ENCODE data around the gene FOXR1.
A peak's percentile ranks its signal among the peaks of the same experiment; 100 is the strongest.

GRCh38 chr11:118930094-118930712, 41.4 kb upstream of the FOXR1 start:
- TF ChIP-seq CTCF (IDR thresholded peaks at IDR 0.05; ENCODE audit: low read length) (peak; percentile 75), EZH2 (IDR thresholded peaks at IDR 0.05; ENCODE audit: borderline replicate concordance, low read length) (no peak)
